GM19025 (cell line): ENCODE measurements around the gene FBXO31.

ENCODE experiments used
- ATAC-seq: cut with Tn5 transposase; IDR thresholded peaks from one replicate; pipeline ENCODE4 v1.9.1; 2021; ENCODE audit warnings: mild to moderate bottlenecking, low read depth, moderate library complexity; ENCODE audit not compliant: unreplicated experiment

Gene FBXO31

GRCh38 chr16:87330646-87331045, 52.9 kb downstream of the FBXO31 start:
- no peak for ATAC-seq

GRCh38 chr16:87330257-87330624, 53.3 kb downstream of the FBXO31 start:
- ATAC-seq: no peak

GRCh38 chr16:87329436-87330256, 53.9 kb downstream of the FBXO31 start:
- no peak for ATAC-seq

- ATAC-seq: no peak
Measured at GRCh38 chr16:87328846-87329245, 54.7 kb downstream of the FBXO31 start.

GRCh38 chr16:87327798-87328495, 55.6 kb downstream of the FBXO31 start:
- no peak for ATAC-seq

- ATAC-seq: no peak
Measured at GRCh38 chr16:87326151-87326571, 57.4 kb downstream of the FBXO31 start.

GRCh38 chr16:87325423-87325858, 58.1 kb downstream of the FBXO31 start:
- ATAC-seq: no peak

GRCh38 chr16:87324411-87325275, 58.9 kb downstream of the FBXO31 start:
- no peak for ATAC-seq

- ATAC-seq: no peak
Measured at GRCh38 chr16:87323727-87324410, 59.7 kb downstream of the FBXO31 start.

- no peak for ATAC-seq
Measured at GRCh38 chr16:87322833-87323726, 60.5 kb downstream of the FBXO31 start.

GRCh38 chr16:87322360-87322759, 61.2 kb downstream of the FBXO31 start:
- ATAC-seq: no peak

GRCh38 chr16:87321336-87322107, 62.1 kb downstream of the FBXO31 start:
- no peak for ATAC-seq

- ATAC-seq: no peak
Measured at GRCh38 chr16:87320510-87321227, 62.9 kb downstream of the FBXO31 start.

GRCh38 chr16:87319997-87320491, 63.5 kb downstream of the FBXO31 start:
- ATAC-seq: no peak

GRCh38 chr16:87319011-87319410, 64.6 kb downstream of the FBXO31 start:
- no peak for ATAC-seq

- no peak for ATAC-seq
Measured at GRCh38 chr16:87317750-87318644, 65.6 kb downstream of the FBXO31 start.
